Stimulated activated CD4-positive, alpha-beta T cell treated with anti-CD3 and anti-CD28 coated beads, Interleukin-4, amount 100 ng/mL, for 4 hours (primary cell): Measurements from ENCODE around the gene RHBDD3.

Experiments
- DNase-seq, 2 experiments: peaks; one replicate each; pipeline ENCODE4 v3.0.0-alpha.2; 2020

RHBDD3 gene

DNA sequence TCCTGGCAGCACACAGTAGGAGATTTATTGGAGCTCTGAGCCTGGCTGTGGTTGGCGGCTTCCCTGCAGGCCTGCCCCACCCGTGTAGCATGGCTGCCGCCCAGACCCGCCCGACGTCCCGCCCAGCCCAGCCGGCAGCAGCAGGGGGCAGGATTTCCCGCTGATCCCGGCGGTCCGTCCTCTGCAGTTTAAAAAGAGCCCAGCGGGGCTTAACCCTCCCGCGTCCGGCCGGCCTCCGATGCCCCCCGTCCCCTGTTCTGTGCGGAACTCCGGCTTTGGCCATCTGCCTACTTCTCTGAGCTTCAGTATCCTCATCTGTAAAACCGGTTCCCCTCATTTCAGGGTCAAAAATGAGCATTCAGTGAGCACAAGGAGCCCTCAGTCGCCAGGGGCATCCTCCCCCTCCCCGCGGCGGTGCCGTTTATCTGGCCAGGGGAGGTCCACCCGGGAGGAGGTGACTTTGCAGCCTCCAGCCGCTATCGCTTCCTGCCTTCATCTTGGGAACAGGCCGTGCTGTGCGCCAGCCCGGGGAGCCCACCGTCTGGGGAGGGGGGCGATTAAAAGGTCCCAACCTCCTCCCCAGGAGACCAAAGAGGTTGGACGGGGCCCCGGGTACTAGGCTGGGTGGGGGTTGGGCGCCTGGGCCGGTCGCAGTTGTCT is 38.5 kb upstream of the RHBDD3 start, which contains the start of gene GAS2L1:
Gene GAS2L1, plus strand, starts transcription at position 476 of the 660 bp plus-strand sequence. CDS start 1,456 bp downstream, outside the sequence.
- no peak for DNase-seq

DNA sequence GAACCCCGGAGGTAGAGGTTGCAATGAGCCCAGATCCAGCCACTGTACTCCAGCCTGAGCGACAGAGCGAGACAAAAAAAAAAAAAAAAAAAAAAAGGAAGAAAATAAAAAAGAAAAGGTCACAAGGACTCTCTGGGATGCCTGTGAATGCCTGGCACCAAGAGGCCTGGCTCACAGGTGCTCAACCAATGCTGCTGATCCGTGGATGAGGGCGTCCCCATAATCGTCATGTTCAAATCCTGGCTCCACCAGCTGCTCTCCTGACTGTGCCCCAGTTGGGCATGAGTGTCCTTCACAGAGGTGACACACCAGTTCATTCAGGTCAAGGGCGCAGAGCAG is 38.0 kb upstream of the RHBDD3 start:
- no peak for DNase-seq

DNA sequence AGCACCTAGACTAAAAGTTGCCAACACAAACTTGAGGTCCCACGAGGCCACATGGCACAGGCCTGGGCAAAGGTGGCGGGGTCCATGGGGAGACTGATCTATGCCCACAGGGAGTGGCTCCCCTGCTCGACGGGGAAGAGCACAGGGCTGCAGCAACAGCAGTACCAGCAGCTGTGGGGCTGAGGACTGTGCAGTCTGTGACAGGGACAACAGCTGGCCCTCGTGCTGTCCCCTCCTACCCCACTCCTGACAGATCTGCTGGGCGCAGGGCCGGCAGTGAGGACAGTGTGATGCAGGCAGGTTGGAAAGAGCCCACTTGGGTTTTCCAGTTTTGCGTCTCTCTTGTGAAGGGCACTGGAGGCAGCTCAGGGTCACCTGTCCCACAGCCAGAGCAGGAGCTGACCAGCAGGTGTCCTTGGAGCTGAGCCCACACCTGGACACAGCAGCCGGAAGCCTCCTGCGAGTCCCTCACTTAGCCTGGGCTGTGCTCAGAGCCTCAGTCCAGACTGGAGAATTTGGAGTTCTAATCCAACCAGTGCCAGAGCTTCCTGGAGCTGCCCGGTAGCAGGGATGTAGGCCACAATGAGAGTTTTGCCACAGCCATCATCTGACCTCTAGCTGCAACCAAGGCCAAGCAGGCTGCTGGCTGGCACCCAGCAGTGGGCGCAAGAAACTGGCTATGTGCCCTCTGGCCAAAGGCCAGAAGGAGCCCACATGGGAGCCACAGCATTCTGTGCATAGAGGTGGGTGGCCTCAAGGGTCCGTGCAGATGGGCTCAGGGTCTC is 35.1 kb upstream of the RHBDD3 start:
- no peak for DNase-seq

DNA sequence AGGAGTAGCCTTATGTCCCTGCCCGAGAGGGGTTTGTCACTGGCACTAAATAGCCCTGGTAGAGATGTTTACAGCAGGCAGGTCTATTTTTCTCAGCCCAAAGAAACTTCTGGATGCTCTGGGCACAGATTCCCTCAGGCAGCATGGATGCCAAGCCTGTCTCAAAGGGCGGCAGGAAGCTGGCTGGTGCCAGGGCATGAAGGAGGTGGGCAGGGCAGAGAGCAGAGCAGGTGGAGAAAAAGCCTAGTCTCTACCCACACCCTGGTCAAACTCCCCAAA is 34.6 kb upstream of the RHBDD3 start:
- no peak for DNase-seq

DNA sequence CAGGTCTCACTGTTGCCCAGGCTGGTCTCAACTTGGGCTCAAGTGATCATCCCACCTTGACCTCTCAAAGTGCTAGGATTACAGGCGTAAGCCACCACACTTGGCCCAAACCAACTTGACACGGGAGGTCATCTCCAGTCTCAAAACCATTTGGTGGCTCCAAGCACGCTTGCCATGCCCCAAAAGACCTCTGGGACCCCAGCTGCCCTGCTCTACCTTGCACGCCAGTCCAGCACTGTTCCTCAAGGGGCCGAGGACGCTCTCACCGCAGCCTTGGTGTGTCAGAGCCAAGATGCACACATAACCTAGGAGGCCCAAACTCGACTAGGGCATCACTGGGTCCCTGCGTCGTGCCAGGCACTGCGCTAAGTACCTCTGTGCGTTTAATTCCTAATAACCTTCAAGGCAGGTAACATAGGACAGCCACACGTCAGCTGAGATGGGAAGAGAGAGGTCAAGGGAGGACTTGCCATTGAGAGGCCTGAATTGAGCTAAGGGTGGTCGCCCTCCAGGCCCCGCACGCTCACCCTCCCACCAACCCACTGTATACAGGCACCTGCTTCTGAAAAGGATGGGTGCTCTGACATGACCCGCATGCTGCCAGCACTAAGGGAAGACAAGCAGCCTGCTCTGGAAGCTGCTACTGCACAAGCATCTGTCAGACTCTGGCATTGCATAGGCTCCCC is 34.1 kb upstream of the RHBDD3 start:
- DNase-seq, result no peak

DNA sequence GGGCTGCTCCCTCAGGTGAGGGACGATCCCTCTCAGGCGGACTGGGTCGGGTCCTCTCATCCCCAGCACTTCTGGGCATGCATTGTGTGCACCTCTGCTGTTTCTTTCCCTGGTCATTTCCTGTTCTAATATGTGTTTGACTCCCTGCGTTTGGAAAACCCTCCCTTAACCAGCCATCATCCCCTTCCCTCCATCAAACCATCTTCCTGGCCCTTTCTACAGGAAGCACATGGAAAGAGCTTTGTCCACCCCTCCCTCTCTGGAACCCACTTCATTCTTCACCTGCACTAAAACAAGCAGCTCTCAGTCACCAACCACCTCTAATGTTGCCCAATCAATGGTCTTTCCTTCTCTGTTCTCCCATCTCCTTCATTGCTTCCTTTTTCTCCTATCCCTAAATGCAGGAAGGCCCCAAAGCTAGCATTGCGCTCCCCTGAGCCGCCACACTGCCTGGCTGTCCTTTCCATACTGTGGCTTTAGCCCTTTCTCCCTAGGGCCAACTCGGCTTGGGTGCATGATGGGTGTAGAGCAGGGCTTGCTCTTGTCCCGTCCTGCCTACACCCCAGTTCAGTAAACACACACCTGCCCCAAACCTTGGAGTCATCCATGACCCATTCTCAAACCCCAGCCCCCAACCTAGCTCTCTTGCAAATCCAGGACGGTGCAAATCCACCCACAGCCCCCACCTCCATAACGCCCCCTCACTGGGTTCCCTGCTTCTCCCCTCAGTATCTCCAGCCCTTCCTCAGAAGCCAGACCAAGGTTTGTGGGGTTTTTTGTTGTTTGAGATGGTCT is 33.2 kb upstream of the RHBDD3 start:
- no peak for DNase-seq

DNA sequence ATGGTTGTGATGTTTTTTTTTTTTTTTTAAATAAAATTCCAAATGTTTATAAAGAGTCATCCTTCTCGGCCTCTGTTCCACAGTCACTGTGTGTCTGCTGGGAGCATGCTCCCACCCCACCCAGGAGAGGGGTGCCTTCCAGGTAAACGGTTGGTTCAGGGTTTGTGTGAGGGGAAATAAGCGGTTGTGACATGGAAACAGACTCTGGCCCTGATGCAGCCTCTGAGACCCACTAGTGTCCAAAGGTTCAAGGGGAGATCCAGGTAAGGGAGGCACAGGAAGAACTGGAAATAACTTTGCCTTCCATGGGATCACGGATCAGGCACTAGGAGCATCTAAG is 32.7 kb upstream of the RHBDD3 start:
- DNase-seq, result no peak

DNA sequence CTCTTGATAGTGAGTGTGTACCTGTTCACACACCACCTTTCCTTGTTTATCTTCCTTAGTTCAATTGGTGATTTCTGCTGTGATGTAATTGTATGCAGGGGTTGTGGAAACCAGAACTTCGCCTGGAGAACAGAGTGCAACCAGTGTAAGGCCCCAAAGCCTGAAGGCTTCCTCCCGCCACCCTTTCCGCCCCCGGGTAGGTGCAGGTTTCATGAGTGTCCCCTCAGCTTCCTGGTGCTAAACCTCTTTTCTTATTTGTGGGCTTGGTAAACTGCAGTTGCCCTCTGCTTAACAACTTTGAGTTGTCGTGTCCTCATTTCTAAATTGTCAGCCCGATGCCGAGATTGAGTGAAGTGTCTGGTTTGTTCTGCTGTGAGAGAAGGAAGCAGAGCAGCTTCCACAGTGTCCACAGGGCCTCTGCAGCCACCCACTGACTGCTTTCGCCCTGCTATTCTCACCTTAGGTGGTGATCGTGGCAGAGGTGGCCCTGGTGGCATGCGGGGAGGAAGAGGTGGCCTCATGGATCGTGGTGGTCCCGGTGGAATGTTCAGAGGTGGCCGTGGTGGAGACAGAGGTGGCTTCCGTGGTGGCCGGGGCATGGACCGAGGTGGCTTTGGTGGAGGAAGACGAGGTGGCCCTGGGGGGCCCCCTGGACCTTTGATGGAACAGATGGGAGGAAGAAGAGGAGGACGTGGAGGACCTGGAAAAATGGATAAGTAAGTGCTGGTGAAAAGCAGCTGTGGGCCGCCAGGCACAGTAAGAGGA is 31.5 kb upstream of the RHBDD3 start:
- DNase-seq, result no peak

DNA sequence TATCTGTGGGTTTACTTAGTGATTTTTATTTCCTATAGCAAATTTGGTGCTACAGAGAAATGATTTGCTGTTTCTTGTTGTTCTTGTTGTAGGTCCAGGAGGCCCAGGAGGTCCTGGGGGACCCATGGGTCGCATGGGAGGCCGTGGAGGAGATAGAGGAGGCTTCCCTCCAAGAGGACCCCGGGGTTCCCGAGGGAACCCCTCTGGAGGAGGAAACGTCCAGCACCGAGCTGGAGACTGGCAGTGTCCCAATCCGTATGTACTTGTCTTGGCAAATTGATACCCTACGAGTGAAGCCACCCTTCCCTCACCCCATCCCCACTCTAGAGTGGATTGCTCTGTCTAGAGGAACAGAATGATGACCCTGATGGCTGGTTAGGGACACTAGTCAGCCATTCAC is 30.9 kb upstream of the RHBDD3 start:
- DNase-seq, result no peak

DNA sequence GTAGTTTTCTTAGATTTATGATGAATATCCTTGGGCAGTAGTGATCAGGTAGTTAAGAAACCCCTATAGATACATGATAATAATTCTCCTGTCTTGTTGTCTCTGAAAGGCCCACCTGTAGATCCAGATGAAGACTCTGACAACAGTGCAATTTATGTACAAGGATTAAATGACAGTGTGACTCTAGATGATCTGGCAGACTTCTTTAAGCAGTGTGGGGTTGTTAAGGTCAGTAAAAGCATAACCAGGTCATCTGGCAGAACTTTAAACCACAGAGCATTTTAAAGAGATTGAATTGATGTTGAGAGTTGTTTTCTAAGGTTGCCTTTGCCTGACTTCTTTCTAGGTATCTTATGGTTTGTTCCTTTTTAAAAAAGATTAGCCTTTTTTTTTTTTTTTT is 24.6 kb upstream of the RHBDD3 start:
- DNase-seq, result no peak

DNA sequence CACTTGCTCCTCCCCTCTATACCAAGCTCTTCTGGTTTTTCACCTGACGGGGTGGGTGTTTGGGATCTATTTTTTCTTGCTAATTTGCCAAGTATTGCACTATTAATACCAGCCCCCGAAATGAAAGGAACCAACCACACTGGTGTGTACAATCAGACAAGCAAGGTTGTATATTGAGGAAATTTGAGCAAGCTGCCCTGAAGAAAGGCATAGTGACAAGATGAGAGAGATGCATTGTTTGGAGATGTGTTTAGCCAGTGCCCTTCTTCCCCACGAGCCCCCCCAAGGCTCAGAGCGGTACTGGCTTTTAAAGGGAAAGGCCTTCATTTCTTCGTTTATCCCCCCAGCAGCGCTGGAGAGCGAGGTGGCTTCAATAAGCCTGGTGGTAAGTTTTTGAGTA is 23.4 kb upstream of the RHBDD3 start:
- no peak for DNase-seq

DNA sequence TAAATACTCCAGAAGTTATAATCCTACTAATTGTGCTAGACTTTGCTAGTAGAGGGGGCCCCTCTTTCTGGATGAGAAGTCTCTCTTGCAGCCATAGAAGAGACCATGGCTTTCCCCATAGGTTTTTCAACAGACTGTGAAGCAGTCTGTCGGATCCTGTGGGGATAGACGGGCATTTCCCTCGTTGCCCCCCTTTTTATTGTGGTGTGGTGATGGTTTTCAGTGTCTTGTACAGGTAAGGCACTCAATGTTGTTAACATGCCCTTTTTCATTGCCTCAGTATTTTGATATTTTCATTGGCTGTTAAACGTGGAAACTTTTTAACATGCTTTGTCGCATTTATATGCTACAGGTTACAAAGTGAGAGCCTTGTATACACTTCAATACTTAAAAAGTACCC is 22.3 kb upstream of the RHBDD3 start:
- no peak for DNase-seq

DNA sequence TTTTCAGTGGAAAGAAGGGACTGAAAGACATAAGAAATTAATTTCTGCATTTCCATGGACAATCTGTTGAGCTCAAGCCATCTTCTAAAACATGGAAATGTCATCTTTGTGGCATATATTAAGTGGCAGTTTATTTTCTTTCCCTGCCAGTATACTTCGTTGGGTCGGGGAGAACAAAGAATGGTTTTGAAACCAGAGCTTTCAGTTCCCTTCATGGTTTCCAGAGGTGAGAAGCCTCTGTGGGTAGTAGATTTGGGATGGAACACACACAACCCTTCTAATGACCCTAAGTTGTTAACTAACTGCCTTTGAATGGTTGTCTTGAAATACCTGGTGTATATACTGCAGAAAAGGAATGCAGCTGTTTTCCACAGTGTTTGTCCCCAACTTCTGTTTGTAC is 21.1 kb upstream of the RHBDD3 start:
- DNase-seq, result no peak

DNA sequence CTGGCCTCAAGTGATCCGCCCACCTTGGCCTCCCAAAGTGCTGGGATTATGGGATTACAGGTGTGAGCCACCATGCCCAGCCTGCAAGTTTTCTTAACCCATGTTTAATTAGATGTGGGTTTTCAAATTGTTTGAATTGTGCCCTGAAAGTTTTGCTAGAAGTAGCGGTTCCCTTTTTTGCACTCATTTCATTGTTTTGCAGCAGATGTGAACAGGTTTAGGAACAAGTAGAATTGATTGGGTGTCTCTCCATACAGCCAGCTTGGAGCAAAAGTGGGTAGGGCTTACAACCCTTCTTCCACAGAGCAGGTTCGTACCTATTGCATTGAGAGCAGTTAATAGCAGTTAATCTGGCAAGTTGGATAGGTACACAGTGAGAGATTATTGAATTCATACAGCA is 16.4 kb upstream of the RHBDD3 start:
- no peak for DNase-seq

DNA sequence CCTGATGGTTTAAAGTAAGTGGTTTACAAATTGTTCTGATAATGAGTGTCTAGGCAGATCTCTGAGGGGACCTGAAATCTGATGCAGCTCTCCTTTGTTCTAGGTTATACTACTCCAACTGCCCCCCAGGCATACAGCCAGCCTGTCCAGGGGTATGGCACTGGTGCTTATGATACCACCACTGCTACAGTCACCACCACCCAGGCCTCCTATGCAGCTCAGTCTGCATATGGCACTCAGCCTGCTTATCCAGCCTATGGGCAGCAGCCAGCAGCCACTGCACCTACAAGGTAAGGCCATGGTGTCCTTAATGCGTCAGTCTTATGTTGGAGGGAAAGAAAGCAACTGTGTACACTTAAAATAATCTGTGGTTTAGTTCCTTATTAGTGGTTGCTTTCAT is 10.1 kb upstream of the RHBDD3 start:
- DNase-seq, result no peak

DNA sequence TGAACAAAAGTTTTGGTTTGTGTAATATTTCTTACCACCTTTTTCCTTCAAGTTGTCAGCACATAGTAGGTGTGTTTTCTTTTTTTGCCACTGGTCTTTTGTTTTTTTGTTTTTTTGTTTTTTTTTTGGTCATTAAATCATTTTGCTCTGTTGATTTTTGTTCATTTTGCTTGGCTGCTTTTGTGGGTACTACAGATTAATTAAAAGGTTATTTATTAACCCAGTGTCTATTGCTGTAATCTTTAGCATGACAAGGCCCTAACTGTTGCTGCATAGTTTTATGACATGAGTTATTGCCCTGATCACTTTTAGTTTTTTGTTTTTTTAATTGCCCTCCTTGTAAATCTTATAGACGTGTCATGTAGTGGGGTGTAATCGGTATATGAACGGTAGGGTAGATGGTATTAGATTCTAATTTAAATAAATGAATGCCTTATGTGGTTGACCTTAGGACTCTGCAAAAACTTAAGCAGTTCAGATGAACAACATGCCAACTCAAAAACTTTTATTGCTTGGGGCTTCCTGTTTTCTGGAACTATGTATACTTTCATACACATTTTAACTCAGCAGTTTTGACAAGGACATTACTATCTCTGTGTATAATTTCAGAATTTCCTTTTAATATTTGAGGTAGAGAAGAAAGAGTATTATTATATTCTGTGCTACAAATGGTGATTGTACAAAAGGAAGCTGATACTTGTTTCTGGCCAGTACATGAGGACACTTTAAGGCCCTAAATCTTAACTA is 8.2 kb upstream of the RHBDD3 start:
- DNase-seq, result no peak

DNA sequence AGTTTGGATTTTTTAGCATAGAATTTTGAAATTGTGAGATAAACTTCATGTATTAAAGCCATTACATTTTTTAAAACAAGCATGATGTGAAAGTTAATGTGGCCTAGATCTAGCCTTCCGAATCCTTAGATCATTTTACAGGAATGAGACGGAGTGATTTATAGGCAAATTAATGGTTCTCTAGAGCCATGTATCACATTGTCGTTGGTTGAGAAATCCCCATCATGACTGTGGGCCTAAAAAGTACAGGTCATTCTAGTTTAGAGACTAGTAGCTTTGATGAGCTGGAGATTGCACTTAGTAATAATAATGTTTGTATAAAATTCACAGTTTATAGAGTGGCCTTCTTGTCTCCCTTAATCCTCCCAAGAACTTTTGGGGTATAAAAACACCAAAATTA is 7.4 kb upstream of the RHBDD3 start:
- no peak for DNase-seq

DNA sequence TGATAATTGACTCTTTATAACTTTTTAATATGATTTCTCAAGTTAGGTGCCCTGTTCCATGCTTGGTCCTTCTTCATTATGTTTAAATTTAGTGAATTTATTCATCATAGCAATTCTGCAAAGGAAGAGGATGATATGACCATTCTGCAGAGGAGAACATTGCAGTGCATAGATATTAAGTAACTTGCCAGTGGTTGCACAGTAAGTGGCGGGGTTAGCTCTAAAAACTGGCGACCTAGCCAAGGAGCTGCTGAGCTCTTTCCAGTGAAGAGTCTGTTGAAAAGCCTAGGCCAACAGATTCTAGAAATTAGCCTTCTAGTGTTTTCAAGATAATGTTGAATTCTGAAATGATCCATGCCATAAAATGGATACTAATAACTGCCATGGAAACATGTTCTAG is 4.8 kb upstream of the RHBDD3 start:
- DNase-seq, result no peak

DNA sequence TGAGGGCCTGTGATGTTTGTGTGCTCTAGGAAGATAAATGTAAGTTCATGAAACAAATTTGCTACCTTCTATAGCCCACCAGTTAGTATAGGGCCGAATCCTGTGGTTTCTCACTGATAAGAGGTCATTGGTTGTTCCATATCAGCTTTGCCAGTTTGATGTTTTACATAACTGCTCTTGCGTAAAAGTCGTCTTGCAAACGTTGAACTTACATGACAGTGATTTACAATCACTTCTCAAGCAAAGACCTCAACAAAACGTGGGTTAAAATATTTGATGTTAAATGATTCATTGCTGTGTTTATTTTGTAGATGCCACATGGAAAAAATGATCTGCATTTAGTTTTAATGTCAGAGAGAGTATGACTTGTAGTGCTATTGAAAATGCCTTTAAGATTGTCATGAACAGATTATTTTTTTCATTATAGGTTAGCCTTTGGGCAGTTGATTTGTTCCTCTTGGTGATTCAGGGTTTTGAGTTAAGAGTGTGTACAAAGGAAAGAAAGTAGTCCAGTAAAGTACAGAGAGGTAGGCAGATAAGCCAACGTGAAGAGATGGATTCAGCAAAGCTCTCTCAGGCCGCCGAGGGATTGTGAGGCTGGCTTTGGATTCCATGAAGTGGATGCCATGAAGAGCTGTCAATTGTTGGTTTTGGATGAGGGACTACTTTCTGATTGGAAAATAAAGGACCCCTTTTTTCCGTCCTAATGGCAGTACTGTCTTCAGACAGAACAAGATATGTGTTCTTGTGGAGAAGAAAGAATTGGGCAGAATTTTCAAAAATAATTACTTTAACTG is 2.9 kb upstream of the RHBDD3 start:
- no peak for DNase-seq

DNA sequence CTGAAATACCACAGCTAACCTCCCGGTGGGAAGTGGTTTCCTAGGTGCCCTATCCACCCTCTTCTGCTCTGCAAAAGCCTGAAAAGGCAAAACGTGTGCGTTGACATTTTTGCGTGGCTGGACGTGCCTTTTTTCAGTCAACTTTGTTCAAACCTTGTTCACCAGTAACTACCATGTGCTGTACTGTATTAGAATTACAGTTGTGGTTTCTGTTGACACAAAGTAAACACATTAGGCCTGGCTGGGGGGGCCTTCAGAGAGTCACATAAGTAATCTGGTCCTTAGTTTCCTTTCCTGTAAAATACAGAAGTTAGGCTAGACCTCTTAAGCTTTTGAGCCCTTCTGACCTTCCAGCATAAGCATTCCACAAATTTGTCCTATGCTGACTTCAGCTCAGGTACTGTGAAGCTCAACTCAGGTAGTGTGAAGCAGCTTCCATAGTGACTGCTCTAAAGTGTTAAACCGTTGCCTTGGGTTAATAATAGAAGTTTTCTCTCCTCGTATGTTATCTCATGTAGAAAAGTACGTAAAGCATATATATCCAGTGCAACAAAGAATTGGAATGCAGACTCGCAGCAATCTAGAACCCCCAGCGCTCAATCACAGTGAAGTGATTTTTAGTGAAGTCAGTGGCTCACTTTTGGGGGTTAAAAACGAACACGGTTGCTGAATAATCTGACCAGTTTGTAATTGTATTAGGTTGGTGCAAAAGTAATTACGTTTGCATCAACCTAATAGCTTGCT is 2.1 kb upstream of the RHBDD3 start:
- DNase-seq, result no peak

DNA sequence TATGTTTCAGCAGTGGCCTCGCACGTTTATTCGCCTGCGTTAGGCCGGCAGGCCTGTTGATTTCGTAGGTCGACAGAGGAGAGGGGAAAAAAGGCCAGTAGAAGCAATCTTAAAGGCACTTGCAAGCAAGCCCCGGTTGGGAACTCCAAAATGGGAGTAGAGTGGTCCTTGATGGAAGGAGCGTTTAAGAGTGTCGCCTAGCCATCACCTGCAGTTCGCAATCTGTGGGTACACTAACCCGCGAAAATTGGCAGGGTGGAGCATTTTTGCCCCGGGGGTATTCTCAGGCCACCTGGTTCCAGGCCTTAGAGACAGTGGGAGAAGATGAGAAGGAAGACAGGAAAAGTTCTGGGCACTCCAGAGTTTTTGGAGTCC is 1.4 kb upstream of the RHBDD3 start:
- DNase-seq, result no peak
